H1 (cell line): ENCODE results near the gene NBL1. TPM values are rescaled to one million over a fixed set of nuclear protein-coding genes. Genes with fewer than 3 reads are reported as not detected.

Source experiments
- CTCF ChIA-PET: fragments of 300-600 bp; sonication (Branson Sonifier 250); formaldehyde crosslinking; loops from one replicate; lab custom pipeline; 2021; ENCODE audit not compliant: partially characterized antibody; lab: Charles Lee
- POLR2A ChIA-PET: fragments of 300-600 bp; sonication (Branson Sonifier 250); formaldehyde crosslinking; loops from one replicate; lab custom pipeline; 2021; ENCODE audit warnings: inconsistent platforms; ENCODE audit not compliant: partially characterized antibody; lab: Charles Lee
- DNase-seq, 2 experiments: peaks; one replicate each; pipeline versions ENCODE4 v3.0.0 to v3.0.0-alpha.2; 2010 to 2022; ENCODE audit warnings: low spot score in 2 of 2, low read depth in 1 of 2, mixed read lengths in 1 of 2
- FAIRE-seq: peaks from 2 replicates; lab custom pipeline; 2011; peaks lifted over from hg19 to GRCh38; lab: Jason Lieb, UNC
- H2AFZ ChIP-seq: 2 replicates; pipeline ENCODE4 v1.8.1; 2012; ENCODE audit warnings: low read length, inconsistent platforms
- H2AK5ac ChIP-seq: 2 replicates; pipeline ENCODE4 v1.6.1; 2013; ENCODE audit warnings: low read depth, low read length
- H2BK120ac ChIP-seq: replicated peaks from 2 replicates; pipeline ENCODE3; 2013; ENCODE audit warnings: low read depth, low read length, inconsistent platforms
- H2BK12ac ChIP-seq: 2 replicates; pipeline ENCODE4 v1.6.1; 2013; ENCODE audit warnings: low read depth, low read length
- H2BK15ac ChIP-seq: 2 replicates; pipeline ENCODE4 v1.6.1; 2013; ENCODE audit warnings: low read length
- H2BK20ac ChIP-seq: 2 replicates; pipeline ENCODE4 v1.6.1; 2013; ENCODE audit warnings: low read length
- H2BK5ac ChIP-seq: 2 replicates; pipeline ENCODE4 v1.6.1; 2013; ENCODE audit warnings: low read depth, low read length
- H3K14ac ChIP-seq: 2 replicates; pipeline ENCODE4 v1.6.1; 2013; ENCODE audit warnings: inconsistent platforms; ENCODE audit not compliant: insufficient read length
- H3K18ac ChIP-seq: 2 replicates; pipeline ENCODE4 v1.6.1; 2013; ENCODE audit warnings: low read length; ENCODE audit errors: extremely low read depth
- H3K23ac ChIP-seq: 2 replicates; pipeline ENCODE4 v1.6.1; 2013; ENCODE audit warnings: inconsistent platforms; ENCODE audit not compliant: insufficient read length
- H3K23me2 ChIP-seq: 2 replicates; pipeline ENCODE4 v1.6.1; 2013; ENCODE audit warnings: low read depth, low read length
- H3K27ac ChIP-seq: 2 replicates; pipeline ENCODE4 v1.6.1; 2011; ENCODE audit warnings: low read depth, low read length, inconsistent platforms
- H3K27me3 ChIP-seq, 4 experiments: replicated peaks in 1 of 4; 1 replicate in 1 of 4; 2 replicates in 3 of 4; pipeline versions ENCODE4 v1.6.1 to v1.8.1; 2011 to 2013; ENCODE audit warnings: low read length in 3 of 4, mild to moderate bottlenecking in 3 of 4, inconsistent platforms in 2 of 4, mixed read lengths in 2 of 4, moderate library complexity in 1 of 4; ENCODE audit not compliant: control insufficient read depth in 3 of 4, insufficient read depth in 3 of 4; ENCODE audit errors: extremely low read depth in 1 of 4
- H3K36me3 ChIP-seq, 4 experiments: 2 replicates each; pipeline versions ENCODE4 v1.6.1 to v1.8.1; 2011 to 2013; ENCODE audit warnings: mild to moderate bottlenecking in 4 of 4, low read length in 3 of 4, moderate library complexity in 2 of 4, control low read depth in 1 of 4, inconsistent platforms in 1 of 4; ENCODE audit not compliant: insufficient read depth in 4 of 4, control insufficient read depth in 2 of 4
- H3K4ac ChIP-seq: replicated peaks from 2 replicates; pipeline ENCODE3; 2013; ENCODE audit warnings: low read length, low read depth, mixed read lengths, inconsistent platforms; ENCODE audit not compliant: insufficient read length
- H3K4me1 ChIP-seq, 4 experiments: replicated peaks in 1 of 4; 1 replicate in 1 of 4; 2 replicates in 3 of 4; pipeline versions ENCODE4 v1.6.1 to v1.8.1; 2011 to 2013; ENCODE audit warnings: low read length in 3 of 4, inconsistent platforms in 2 of 4, mixed read lengths in 1 of 4; ENCODE audit not compliant: insufficient read depth in 4 of 4, control insufficient read depth in 3 of 4
- H3K4me2 ChIP-seq, 2 experiments: 2 replicates each; pipeline versions ENCODE4 v1.6.1 to v1.8.1; 2011 to 2013; ENCODE audit warnings: low read depth in 2 of 2, low read length in 2 of 2, control low read depth in 1 of 2, inconsistent platforms in 1 of 2, mild to moderate bottlenecking in 1 of 2; ENCODE audit not compliant: insufficient read depth in 1 of 2
- H3K4me3 ChIP-seq, 4 experiments: fragments of 200-600, 300-600 bp in 1 of 4; sonication (generic), shearing (Covaris generic), sonication (Bioruptor Twin) in 1 of 4; 2 replicates each; pipeline versions ENCODE4 v1.5.1 to v1.8.1; 2011 to 2016; ENCODE audit warnings: low read length in 4 of 4, low read depth in 3 of 4, control low read depth in 2 of 4, inconsistent platforms in 2 of 4, mild to moderate bottlenecking in 2 of 4, mixed read lengths in 1 of 4, moderate library complexity in 1 of 4; ENCODE audit not compliant: insufficient read depth in 2 of 4; ENCODE audit errors: extremely low read depth in 1 of 4
- H3K56ac ChIP-seq: replicated peaks from 2 replicates; pipeline ENCODE3; 2013; ENCODE audit warnings: low read depth, mild to moderate bottlenecking, mixed read lengths, low read length, inconsistent platforms; ENCODE audit not compliant: insufficient read length
- H3K79me1 ChIP-seq: 2 replicates; pipeline ENCODE4 v1.6.1; 2013; ENCODE audit warnings: low read depth, low read length, control low read depth
- H3K79me2 ChIP-seq, 2 experiments: 2 replicates each; pipeline versions ENCODE4 v1.6.1 to v1.8.1; 2012 to 2013; ENCODE audit warnings: low read length in 2 of 2, mild to moderate bottlenecking in 2 of 2, inconsistent platforms in 1 of 2; ENCODE audit not compliant: insufficient read depth in 2 of 2, control insufficient read depth in 1 of 2
- H3K9ac ChIP-seq, 4 experiments: replicated peaks in 1 of 4; 1 replicate in 1 of 4; 2 replicates in 3 of 4; pipeline versions ENCODE4 v1.6.1 to v1.8.1; 2011 to 2013; ENCODE audit warnings: low read depth in 3 of 4, low read length in 3 of 4, control low read depth in 2 of 4, mild to moderate bottlenecking in 2 of 4, moderate library complexity in 2 of 4, inconsistent platforms in 1 of 4; ENCODE audit errors: extremely low read depth in 1 of 4
- H3K9me3 ChIP-seq, 2 experiments: 2 replicates each; pipeline versions ENCODE4 v1.6.1 to v1.8.1; 2012 to 2013; ENCODE audit warnings: mild to moderate bottlenecking in 2 of 2, moderate library complexity in 2 of 2, control low read depth in 1 of 2, inconsistent platforms in 1 of 2, low read depth in 1 of 2, low read length in 1 of 2, mixed read lengths in 1 of 2; ENCODE audit not compliant: insufficient read depth in 2 of 2
- H4K20me1 ChIP-seq, 2 experiments: replicated peaks in 1 of 2; 2 replicates each; pipeline versions ENCODE3 to v1.8.1; 2011 to 2013; ENCODE audit warnings: inconsistent platforms in 2 of 2, low read length in 2 of 2, mild to moderate bottlenecking in 1 of 2; ENCODE audit not compliant: insufficient read depth in 2 of 2, control insufficient read depth in 1 of 2
- H4K5ac ChIP-seq: 2 replicates; pipeline ENCODE4 v1.6.1; 2013; ENCODE audit warnings: low read length, low read depth, mixed read lengths, inconsistent platforms; ENCODE audit not compliant: insufficient read length
- H4K8ac ChIP-seq: 2 replicates; pipeline ENCODE4 v1.8.0; 2013; ENCODE audit warnings: mild to moderate bottlenecking, moderate library complexity, low read length, inconsistent platforms; ENCODE audit not compliant: insufficient read depth; ENCODE audit errors: extremely low read depth
- H4K91ac ChIP-seq: replicated peaks from 2 replicates; pipeline ENCODE3; 2013; ENCODE audit warnings: low read length, mixed read lengths, inconsistent platforms; ENCODE audit not compliant: insufficient read length
- EZH2 ChIP-seq: fragments of 200-600 bp; sonication (generic); IDR thresholded peaks from 2 replicates; pipeline ENCODE4 v1.7.1; 2012; ENCODE audit warnings: low read depth, mild to moderate bottlenecking, moderate library complexity, low read length, inconsistent platforms; ENCODE audit not compliant: severe bottlenecking
- WGBS, 2 experiments: shearing (Covaris generic) in 1 of 2; methylation state at CpG; one replicate each; pipeline versions ENCODE4 v1.1.6 to v1.1.7; 2013 to 2015; ENCODE audit warnings: low lambda C conversion rate in 2 of 2, mixed read lengths in 2 of 2, inconsistent platforms in 1 of 2, low coverage in 1 of 2, missing lambda C conversion rate in 1 of 2; ENCODE audit not compliant: insufficient replicate concordance in 2 of 2, insufficient coverage in 1 of 2, insufficient read length in 1 of 2; ENCODE audit errors: extremely low coverage in 1 of 2, missing lambda C conversion rate in 1 of 2; 5-methylcytosine and 5-hydroxymethylcytosine counted together
- polyA plus RNA-seq, 7 experiments: library from polyadenylated mRNA; depleted of rRNA in 3 of 7; stranded (reverse) in 5 of 7; unstranded in 2 of 7; fragments of >200 nt in 5 of 7; fragments of 200-250 nt in 2 of 7; gene quantifications; 1 replicate in 5 of 7; 2 replicates in 1 of 7; 4 replicates in 1 of 7; pipeline versions ENCODE4 v1.2.1 to v1.2.3, GENCODE V29; 2011 to 2013; ENCODE audit warnings: missing spikeins in 2 of 7, mixed read lengths in 2 of 7
- total RNA-seq: library from RNA; stranded (reverse); fragmentation: NEBNext Ultra II Directional; extraction: Animal tissue kit (Norgen Biotek cat#: 25700); gene quantifications from 2 replicates; pipeline ENCODE4 v1.2.1, GENCODE V29; 2021
- TF ChIP-seq, protein P1 (sequence below), 3 experiments: IDR thresholded peaks; 1 replicate in 2 of 3; 2 replicates in 1 of 3; pipeline versions ENCODE4 v1.5.1 to v1.6.1; 2011; ENCODE audit warnings: low read length in 3 of 3, mild to moderate bottlenecking in 3 of 3, inconsistent platforms in 2 of 3, low read depth in 1 of 3, moderate library complexity in 1 of 3; ENCODE audit not compliant: insufficient read depth in 1 of 3; ENCODE audit errors: control extremely low read depth in 1 of 3

The NBL1 gene
- total and polyA plus RNA-seq, 2 of the 8 experiments (the other 6 are each of a cell fraction or from before 2014, with no cell fraction given), result 8.7 to 9.7 TPM

DNA sequence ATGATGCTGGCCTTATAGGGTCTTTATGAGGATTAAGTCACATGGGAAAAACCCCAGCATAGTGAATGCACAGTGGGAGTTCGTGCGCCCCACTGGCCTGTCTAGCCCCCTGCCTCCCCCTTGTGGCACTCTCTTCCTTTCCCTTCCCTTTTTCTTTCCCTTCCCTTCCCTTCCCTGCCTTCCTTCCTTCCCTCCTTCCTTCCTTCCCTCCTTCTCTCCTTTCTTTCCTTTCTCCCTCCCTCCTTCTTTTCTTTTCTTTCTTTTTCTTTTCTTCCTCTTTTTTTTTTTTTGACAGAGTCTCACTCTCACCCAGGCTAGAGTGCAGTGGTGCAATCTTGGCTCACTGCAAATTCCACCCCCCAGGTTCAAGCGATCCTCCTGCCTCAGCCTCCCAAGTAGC lies 59.2 kb downstream of the NBL1 start:
- H2BK120ac ChIP-seq, result no peak overlapping the region
- no peak overlapping the region for H4K5ac ChIP-seq
- H3K14ac ChIP-seq, result no peak overlapping the region
- H2AFZ ChIP-seq, result no peak overlapping the region
- H3K79me1 ChIP-seq, result no peaks in the 10 kb centered on the region
- H3K23me2 ChIP-seq, result no peaks in the 10 kb centered on the region
- no peaks in the 10 kb centered on the region for H3K79me2 ChIP-seq
- ChIA-PET CTCF (interaction anchor here (0.7 to 9.8 kb wide), 19 partner anchors 8 to 1088 kb away, joined by 3 to 127 read pairs (median 9); partner anchors contain the start of genes HTR6 and OTUD3), POLR2A (no interaction called here)
- H3K27ac ChIP-seq, result no peak overlapping the region
- H3K18ac ChIP-seq, result no peak overlapping the region
- no peak overlapping the region for H4K8ac ChIP-seq
- no peak overlapping the region for H2BK15ac ChIP-seq
- H2BK5ac ChIP-seq, result no peak overlapping the region
- H2BK20ac ChIP-seq, result no peak overlapping the region
- H3K4ac ChIP-seq, result no peak overlapping the region
- H3K56ac ChIP-seq, result no peak overlapping the region
- H3K36me3 ChIP-seq, result no peaks in the 10 kb centered on the region
- no peaks in the 10 kb centered on the region for H3K9me3 ChIP-seq
- no peak for FAIRE-seq
- H4K91ac ChIP-seq, result no peak overlapping the region
- H3K4me3 ChIP-seq, result no peak overlapping the region
- H3K27me3 ChIP-seq, result no peaks in the 10 kb centered on the region
- H2AK5ac ChIP-seq, result no peak overlapping the region
- no peak overlapping the region for H2BK12ac ChIP-seq
- TF ChIP-seq, protein P1, sequence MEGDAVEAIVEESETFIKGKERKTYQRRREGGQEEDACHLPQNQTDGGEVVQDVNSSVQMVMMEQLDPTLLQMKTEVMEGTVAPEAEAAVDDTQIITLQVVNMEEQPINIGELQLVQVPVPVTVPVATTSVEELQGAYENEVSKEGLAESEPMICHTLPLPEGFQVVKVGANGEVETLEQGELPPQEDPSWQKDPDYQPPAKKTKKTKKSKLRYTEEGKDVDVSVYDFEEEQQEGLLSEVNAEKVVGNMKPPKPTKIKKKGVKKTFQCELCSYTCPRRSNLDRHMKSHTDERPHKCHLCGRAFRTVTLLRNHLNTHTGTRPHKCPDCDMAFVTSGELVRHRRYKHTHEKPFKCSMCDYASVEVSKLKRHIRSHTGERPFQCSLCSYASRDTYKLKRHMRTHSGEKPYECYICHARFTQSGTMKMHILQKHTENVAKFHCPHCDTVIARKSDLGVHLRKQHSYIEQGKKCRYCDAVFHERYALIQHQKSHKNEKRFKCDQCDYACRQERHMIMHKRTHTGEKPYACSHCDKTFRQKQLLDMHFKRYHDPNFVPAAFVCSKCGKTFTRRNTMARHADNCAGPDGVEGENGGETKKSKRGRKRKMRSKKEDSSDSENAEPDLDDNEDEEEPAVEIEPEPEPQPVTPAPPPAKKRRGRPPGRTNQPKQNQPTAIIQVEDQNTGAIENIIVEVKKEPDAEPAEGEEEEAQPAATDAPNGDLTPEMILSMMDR (IDR thresholded peaks at IDR 0.05; ENCODE audit: control extremely low read depth in 1 of 3, insufficient read depth in 1 of 3, low read depth in 1 of 3, low read length in 3 of 3), result peak in 1 of 3 experiments; percentile 3; a peak in 1 of 4 replicates
- no peak for TF ChIP-seq EZH2
- H3K4me1 ChIP-seq, result peaks cover 0 to 8% (median 3%) of the 10 kb centered on the region in 4 experiments; a peak in 5 of 7 replicates
- no peak overlapping the region for H3K9ac ChIP-seq
- H4K20me1 ChIP-seq, result no peaks in the 10 kb centered on the region
- WGBS, 2 experiments, result 41% methylated on average over 2 of the region's 3 CpGs; no CpG with 5 or more reads in 1 of the 2 experiments
- DNase-seq, result no peak
- H3K23ac ChIP-seq, result no peak overlapping the region
- H3K4me2 ChIP-seq, result no peak overlapping the region
